Measurements from ENCODE around the gene TENM3.

The TENM3 gene

DNA sequence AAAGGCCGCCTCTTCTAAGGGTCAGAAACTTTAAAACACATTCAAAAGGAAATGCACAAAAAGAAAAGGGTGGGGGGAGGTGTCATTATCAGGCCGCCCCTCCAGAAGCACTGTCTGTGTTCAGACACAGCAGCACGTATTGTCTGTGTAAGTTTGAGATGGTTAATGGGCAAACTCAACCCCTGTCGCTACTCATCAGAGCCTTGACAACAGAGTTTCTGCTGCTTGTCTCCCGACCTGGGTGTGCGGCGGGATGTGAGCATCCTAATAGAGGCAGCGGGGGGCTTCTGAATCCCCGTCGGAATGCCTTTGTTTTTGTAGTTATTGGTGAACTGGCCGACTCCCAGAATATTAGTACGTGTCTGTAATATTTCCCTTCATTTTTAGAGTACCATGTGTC, 515.1 kb downstream of the TENM3 start:
- Mint-ChIP-seq H3K36me3 (ENCODE audit: low read depth) (no peaks in the 10 kb centered on the region), H3K4me3 (no peak overlapping the region), H3K9me3 (no peaks in the 10 kb centered on the region), H3K27me3 (ENCODE audit: low read depth) (no peaks in the 10 kb centered on the region), H3K4me1 (ENCODE audit: low read depth) (no peaks in the 10 kb centered on the region), H3K27ac (no peak overlapping the region)
- no peak for DNase-seq (ENCODE audit: low spot score)

GRCh38 chr4:182760551-182761043, 517.4 kb downstream of the TENM3 start:
- Mint-ChIP-seq H3K36me3 (ENCODE audit: low read depth) (no peaks in the 10 kb centered on the region), H3K4me3 (no peak overlapping the region), H3K27me3 (ENCODE audit: low read depth) (peaks cover 3% of the 10 kb centered on the region), H3K4me1 (ENCODE audit: low read depth) (no peaks in the 10 kb centered on the region), H3K27ac (no peak overlapping the region), H3K9me3 (no peaks in the 10 kb centered on the region)
- DNase-seq (ENCODE audit: low spot score): no peak

GRCh38 chr4:182764137-182764536, 520.9 kb downstream of the TENM3 start:
- H3K36me3 Mint-ChIP-seq (ENCODE audit: low read depth): no peaks in the 10 kb centered on the region
- DNase-seq (ENCODE audit: low spot score): no peak
- H3K9me3 Mint-ChIP-seq: no peaks in the 10 kb centered on the region
- H3K4me3 Mint-ChIP-seq: no peak overlapping the region
- no peaks in the 10 kb centered on the region for H3K4me1 Mint-ChIP-seq (ENCODE audit: low read depth)
- H3K27me3 Mint-ChIP-seq (ENCODE audit: low read depth): peaks cover 3% of the 10 kb centered on the region
- H3K27ac Mint-ChIP-seq: no peak overlapping the region

GRCh38 chr4:182764642-182765041, 521.4 kb downstream of the TENM3 start:
- H3K4me1 Mint-ChIP-seq (ENCODE audit: low read depth): no peaks in the 10 kb centered on the region
- H3K36me3 Mint-ChIP-seq (ENCODE audit: low read depth): no peaks in the 10 kb centered on the region
- H3K27ac Mint-ChIP-seq: no peak overlapping the region
- H3K4me3 Mint-ChIP-seq: no peak overlapping the region
- no peaks in the 10 kb centered on the region for H3K9me3 Mint-ChIP-seq
- H3K27me3 Mint-ChIP-seq (ENCODE audit: low read depth): peaks cover 3% of the 10 kb centered on the region
- no peak for DNase-seq (ENCODE audit: low spot score)

DNA sequence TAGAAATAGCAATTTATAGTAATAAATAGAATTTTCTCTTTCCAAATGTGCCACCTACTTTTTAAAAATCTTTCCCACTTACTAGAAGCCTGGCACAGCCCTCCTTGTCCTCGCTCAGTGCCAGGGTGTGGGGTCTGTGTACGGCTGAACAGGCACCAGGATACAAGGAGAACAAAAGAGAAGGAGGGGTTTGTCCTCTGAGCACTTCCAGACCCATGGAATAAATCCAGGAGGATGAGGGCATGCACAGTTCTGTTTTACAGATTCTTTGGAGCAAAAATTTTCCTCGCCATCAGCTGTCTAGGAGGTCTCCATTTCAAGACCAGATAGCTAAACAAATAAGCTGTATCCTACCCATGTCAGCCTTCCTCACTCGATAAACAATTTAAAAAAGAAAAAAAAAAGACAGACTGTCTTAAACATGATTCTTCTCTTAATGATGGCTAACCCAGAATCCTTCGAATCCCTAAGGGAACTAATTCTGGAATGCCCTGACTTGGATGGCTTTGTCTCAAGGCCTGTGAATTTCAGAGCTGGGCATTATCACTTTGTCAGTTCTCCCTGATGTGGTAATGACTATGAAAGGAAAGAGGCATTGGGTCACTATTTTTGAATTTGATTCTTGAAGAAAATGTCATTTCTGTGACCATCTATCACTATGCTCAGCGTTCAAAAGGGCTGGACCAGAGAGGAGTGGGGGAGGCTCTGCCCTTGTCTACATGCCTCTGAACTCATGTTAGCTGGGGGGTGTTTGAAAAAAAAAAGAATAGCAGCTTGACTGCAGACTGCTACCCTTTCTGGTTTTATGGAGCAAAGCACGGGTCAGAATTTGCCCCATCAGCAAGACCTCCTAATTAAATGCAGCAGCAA, 523.0 kb downstream of the TENM3 start:
- Mint-ChIP-seq H3K27ac (no peak overlapping the region), H3K9me3 (no peaks in the 10 kb centered on the region), H3K27me3 (ENCODE audit: low read depth) (peaks cover 3% of the 10 kb centered on the region), H3K36me3 (ENCODE audit: low read depth) (no peaks in the 10 kb centered on the region), H3K4me3 (no peak overlapping the region), H3K4me1 (ENCODE audit: low read depth) (no peaks in the 10 kb centered on the region)
- DNase-seq (ENCODE audit: low spot score): no peak

DNA sequence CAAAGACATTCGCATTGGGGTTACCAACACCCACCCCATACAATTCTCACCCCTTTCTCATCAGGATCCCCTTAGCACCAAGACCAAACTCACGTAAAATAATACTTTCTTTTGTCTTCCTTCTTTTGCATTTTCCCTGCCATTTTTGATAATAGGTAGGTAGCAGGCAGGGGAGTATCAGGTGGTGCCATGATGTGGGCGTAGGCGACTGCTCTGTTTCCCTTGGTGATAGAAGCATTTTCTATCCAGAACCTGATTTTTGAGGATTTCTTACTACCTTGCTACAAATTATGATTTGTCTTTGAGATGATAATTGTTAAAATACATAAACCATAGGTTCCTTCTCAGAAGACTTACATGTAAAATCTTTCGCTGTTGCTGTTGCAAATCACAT, 523.7 kb downstream of the TENM3 start:
- Mint-ChIP-seq H3K9me3 (no peaks in the 10 kb centered on the region), H3K27ac (no peak overlapping the region), H3K27me3 (ENCODE audit: low read depth) (peaks cover 3% of the 10 kb centered on the region), H3K4me1 (ENCODE audit: low read depth) (no peaks in the 10 kb centered on the region), H3K36me3 (ENCODE audit: low read depth) (no peaks in the 10 kb centered on the region), H3K4me3 (no peak overlapping the region)
- no peak for DNase-seq (ENCODE audit: low spot score)

- no peaks in the 10 kb centered on the region for H3K9me3 Mint-ChIP-seq
- H3K4me3 Mint-ChIP-seq: no peak overlapping the region
- no peak for DNase-seq (ENCODE audit: low spot score)
- peaks cover 3% of the 10 kb centered on the region for H3K27me3 Mint-ChIP-seq (ENCODE audit: low read depth)
- no peak overlapping the region for H3K27ac Mint-ChIP-seq
- no peaks in the 10 kb centered on the region for H3K4me1 Mint-ChIP-seq (ENCODE audit: low read depth)
- no peaks in the 10 kb centered on the region for H3K36me3 Mint-ChIP-seq (ENCODE audit: low read depth)
Measured at GRCh38 chr4:182768838-182769237, 525.6 kb downstream of the TENM3 start.

GRCh38 chr4:182770259-182770995, 527.2 kb downstream of the TENM3 start:
- H3K4me1 Mint-ChIP-seq (ENCODE audit: low read depth): no peaks in the 10 kb centered on the region
- H3K9me3 Mint-ChIP-seq: no peaks in the 10 kb centered on the region
- H3K27ac Mint-ChIP-seq: no peak overlapping the region
- no peak for DNase-seq (ENCODE audit: low spot score)
- no peaks in the 10 kb centered on the region for H3K27me3 Mint-ChIP-seq (ENCODE audit: low read depth)
- no peaks in the 10 kb centered on the region for H3K36me3 Mint-ChIP-seq (ENCODE audit: low read depth)
- H3K4me3 Mint-ChIP-seq: no peak overlapping the region

- Mint-ChIP-seq H3K4me3 (no peak overlapping the region), H3K9me3 (no peaks in the 10 kb centered on the region), H3K4me1 (ENCODE audit: low read depth) (no peaks in the 10 kb centered on the region), H3K36me3 (ENCODE audit: low read depth) (no peaks in the 10 kb centered on the region), H3K27ac (no peak overlapping the region), H3K27me3 (ENCODE audit: low read depth) (no peaks in the 10 kb centered on the region)
- DNase-seq (ENCODE audit: low spot score): no peak
Measured at GRCh38 chr4:182770996-182771514, 527.9 kb downstream of the TENM3 start.

DNA sequence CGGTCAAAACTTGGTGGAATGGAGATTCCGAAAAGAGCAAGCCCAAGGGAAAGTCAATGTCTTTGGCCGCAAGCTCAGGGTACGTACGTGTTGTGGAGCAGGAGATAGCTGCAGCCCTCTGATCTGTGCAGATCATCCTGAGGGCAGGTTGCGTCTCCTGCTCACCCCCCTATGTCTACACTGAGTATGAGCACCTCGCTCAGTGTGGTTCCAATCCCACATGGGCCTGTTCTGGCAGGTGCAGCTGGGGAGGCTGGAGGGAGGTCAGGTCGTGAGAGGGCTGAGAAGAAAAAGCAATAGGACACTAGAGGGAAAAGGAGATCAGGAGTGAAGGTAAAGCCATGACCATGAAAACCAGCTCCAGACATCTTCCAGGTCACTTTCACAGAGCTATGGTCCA, 531.9 kb downstream of the TENM3 start:
- Mint-ChIP-seq H3K36me3 (ENCODE audit: low read depth) (no peaks in the 10 kb centered on the region), H3K9me3 (no peaks in the 10 kb centered on the region), H3K27ac (no peak overlapping the region), H3K27me3 (ENCODE audit: low read depth) (no peaks in the 10 kb centered on the region), H3K4me3 (no peak overlapping the region), H3K4me1 (ENCODE audit: low read depth) (no peaks in the 10 kb centered on the region)
- DNase-seq (ENCODE audit: low spot score): no peak

- Mint-ChIP-seq H3K36me3 (ENCODE audit: low read depth) (no peaks in the 10 kb centered on the region), H3K27ac (no peak overlapping the region), H3K4me1 (ENCODE audit: low read depth) (no peaks in the 10 kb centered on the region), H3K4me3 (no peak overlapping the region), H3K9me3 (no peaks in the 10 kb centered on the region), H3K27me3 (ENCODE audit: low read depth) (no peaks in the 10 kb centered on the region)
- no peak for DNase-seq (ENCODE audit: low spot score)
Measured at GRCh38 chr4:182776376-182777105, 533.3 kb downstream of the TENM3 start.

GRCh38 chr4:182778222-182778982, 535.2 kb downstream of the TENM3 start:
- H3K9me3 Mint-ChIP-seq: no peaks in the 10 kb centered on the region
- no peak overlapping the region for H3K4me3 Mint-ChIP-seq
- no peaks in the 10 kb centered on the region for H3K36me3 Mint-ChIP-seq (ENCODE audit: low read depth)
- no peaks in the 10 kb centered on the region for H3K27me3 Mint-ChIP-seq (ENCODE audit: low read depth)
- DNase-seq (ENCODE audit: low spot score): no peak
- no peaks in the 10 kb centered on the region for H3K4me1 Mint-ChIP-seq (ENCODE audit: low read depth)
- H3K27ac Mint-ChIP-seq: no peak overlapping the region

- Mint-ChIP-seq H3K36me3 (ENCODE audit: low read depth) (no peaks in the 10 kb centered on the region), H3K4me3 (no peak overlapping the region), H3K4me1 (ENCODE audit: low read depth) (no peaks in the 10 kb centered on the region), H3K27me3 (ENCODE audit: low read depth) (no peaks in the 10 kb centered on the region), H3K9me3 (no peaks in the 10 kb centered on the region), H3K27ac (no peak overlapping the region)
- DNase-seq (ENCODE audit: low spot score): no peak
Measured at GRCh38 chr4:182786991-182787390, 543.8 kb downstream of the TENM3 start.
